GM18508 (cell line): ENCODE measurements around the gene GRIN2D.

Source experiments
- ATAC-seq: cut with Tn5 transposase; IDR thresholded peaks from one replicate; pipeline ENCODE4 v1.9.1; 2021; ENCODE audit warnings: moderate number of reproducible peaks; ENCODE audit not compliant: insufficient read depth, unreplicated experiment

GRIN2D gene

GRCh38 chr19:48396016-48396823 is 2.8 kb downstream of the GRIN2D start:
- no peak for ATAC-seq

GRCh38 chr19:48396824-48397176 is 3.3 kb downstream of the GRIN2D start:
- no peak for ATAC-seq

- ATAC-seq = no peak
These were observed 4.0 kb downstream of the GRIN2D start for GRCh38 chr19:48397263-48398101.

GRCh38 chr19:48398102-48398374 is 4.6 kb downstream of the GRIN2D start:
- no peak for ATAC-seq

- ATAC-seq = no peak
These were observed 5.1 kb downstream of the GRIN2D start for GRCh38 chr19:48398375-48399235.

- ATAC-seq = no peak
These were observed 6.7 kb downstream of the GRIN2D start for GRCh38 chr19:48400018-48400742.

- ATAC-seq = no peak
These were observed 7.8 kb downstream of the GRIN2D start for GRCh38 chr19:48401287-48401686.

GRCh38 chr19:48403606-48404005 is 10.1 kb downstream of the GRIN2D start:
- ATAC-seq = no peak

GRCh38 chr19:48405010-48405659 is 11.7 kb downstream of the GRIN2D start:
- no peak for ATAC-seq

- ATAC-seq = no peak
These were observed 12.4 kb downstream of the GRIN2D start for GRCh38 chr19:48405850-48406249.

GRCh38 chr19:48413879-48414587 is 20.6 kb downstream of the GRIN2D start:
- no peak for ATAC-seq

- ATAC-seq = no peak
These were observed 21.9 kb downstream of the GRIN2D start for GRCh38 chr19:48415395-48415794.

- ATAC-seq = no peak
These were observed 22.3 kb downstream of the GRIN2D start for GRCh38 chr19:48415806-48416221.

- no peak for ATAC-seq
These were observed 24.0 kb downstream of the GRIN2D start for GRCh38 chr19:48417421-48417820.

GRCh38 chr19:48418317-48419064 is 25.0 kb downstream of the GRIN2D start:
- ATAC-seq = no peak

GRCh38 chr19:48419158-48419920 is 25.9 kb downstream of the GRIN2D start:
- ATAC-seq = no peak

- ATAC-seq = no peak
These were observed 28.1 kb downstream of the GRIN2D start for GRCh38 chr19:48421548-48421947.
